ENCODE results near the gene ABCA2.

DNA sequence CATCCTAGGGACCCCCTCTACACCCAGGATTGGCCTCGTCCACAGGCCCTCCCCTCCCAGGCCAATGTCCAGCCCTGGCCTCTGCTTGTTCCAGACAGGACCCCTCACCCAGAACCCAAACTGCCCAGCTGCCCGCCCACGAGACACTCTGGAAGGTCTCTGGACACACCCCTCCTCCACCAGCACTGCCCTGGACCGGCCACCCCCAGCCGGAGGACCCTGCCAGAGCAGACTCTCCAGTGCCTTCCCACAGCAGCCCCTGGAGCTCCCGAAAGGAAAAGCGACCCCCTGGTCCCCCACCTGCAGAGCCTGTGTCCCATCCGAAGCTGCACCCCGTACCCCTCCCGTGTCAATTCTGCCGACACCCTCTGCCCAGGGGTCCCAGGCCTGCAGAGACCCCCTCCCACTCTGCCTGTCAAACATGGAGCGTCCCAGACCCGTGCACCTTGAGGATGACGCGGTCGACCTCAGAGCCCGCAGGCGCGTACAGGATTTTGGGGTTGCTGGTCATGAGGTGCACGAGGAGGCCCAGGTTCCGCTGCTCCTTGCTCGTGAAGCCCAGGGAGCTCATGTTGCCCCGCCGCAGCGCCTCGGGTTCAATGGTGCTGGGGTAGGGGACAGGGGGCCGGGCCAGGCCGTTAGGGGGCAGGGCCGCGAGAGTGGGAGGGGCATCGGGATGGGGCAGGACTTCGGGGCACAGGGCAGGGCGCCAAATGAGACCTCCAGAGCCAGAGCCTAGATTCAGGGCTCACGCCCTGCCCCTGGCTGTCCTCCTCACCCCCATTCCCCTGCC lies 8.0 kb downstream of the ABCA2 start:
- TF ChIP-seq, protein P1, sequence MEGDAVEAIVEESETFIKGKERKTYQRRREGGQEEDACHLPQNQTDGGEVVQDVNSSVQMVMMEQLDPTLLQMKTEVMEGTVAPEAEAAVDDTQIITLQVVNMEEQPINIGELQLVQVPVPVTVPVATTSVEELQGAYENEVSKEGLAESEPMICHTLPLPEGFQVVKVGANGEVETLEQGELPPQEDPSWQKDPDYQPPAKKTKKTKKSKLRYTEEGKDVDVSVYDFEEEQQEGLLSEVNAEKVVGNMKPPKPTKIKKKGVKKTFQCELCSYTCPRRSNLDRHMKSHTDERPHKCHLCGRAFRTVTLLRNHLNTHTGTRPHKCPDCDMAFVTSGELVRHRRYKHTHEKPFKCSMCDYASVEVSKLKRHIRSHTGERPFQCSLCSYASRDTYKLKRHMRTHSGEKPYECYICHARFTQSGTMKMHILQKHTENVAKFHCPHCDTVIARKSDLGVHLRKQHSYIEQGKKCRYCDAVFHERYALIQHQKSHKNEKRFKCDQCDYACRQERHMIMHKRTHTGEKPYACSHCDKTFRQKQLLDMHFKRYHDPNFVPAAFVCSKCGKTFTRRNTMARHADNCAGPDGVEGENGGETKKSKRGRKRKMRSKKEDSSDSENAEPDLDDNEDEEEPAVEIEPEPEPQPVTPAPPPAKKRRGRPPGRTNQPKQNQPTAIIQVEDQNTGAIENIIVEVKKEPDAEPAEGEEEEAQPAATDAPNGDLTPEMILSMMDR (IDR thresholded peaks at IDR 0.05), result no peak
- TF ChIP-seq EP300 (IDR thresholded peaks at IDR 0.05; ENCODE audit: low read depth), result no peak

Measured in transverse colon (tissue), 3 donors.